Adrenal gland (tissue), 12 donors: ENCODE measurements around the gene TPRG1L. TPM values are rescaled to one million over a fixed set of nuclear protein-coding genes. Genes with fewer than 3 reads are reported as not detected.

ENCODE experiments used
- DNase-seq, 7 donors: peaks; one replicate each; pipeline ENCODE4 v3.0.0-alpha.2; 2019 to 2020
- H3K27ac ChIP-seq, 5 donors: fragments of 200-600 bp; sonication (generic) in 4 of 5; 1 replicate in 3 of 5; 2 replicates in 2 of 5; pipeline versions ENCODE4 v1.5.1 to v1.8.0; 2016 to 2020; ENCODE audit warnings: mild to moderate bottlenecking in 1 of 5
- H3K27me3 ChIP-seq: fragments of 200-600 bp; 2 replicates; pipeline ENCODE4 v1.8.0; 2021
- H3K36me3 ChIP-seq, 2 donors: fragments of 200-600 bp; replicated peaks in 1 of 2; 1 replicate in 1 of 2; 2 replicates in 1 of 2; pipeline versions ENCODE4 v1.5.1 to v1.8.0; 2018 to 2022
- H3K4me1 ChIP-seq, 2 donors: fragments of 200-600 bp; replicated peaks in 1 of 2; 1 replicate in 1 of 2; 2 replicates in 1 of 2; pipeline versions ENCODE4 v1.5.1 to v1.8.0; 2018 to 2021
- H3K4me3 ChIP-seq, 4 donors: fragments of 200-600 bp; sonication (generic) in 3 of 4; one replicate each; pipeline ENCODE4 v1.5.1; 2016 to 2018
- H3K9me3 ChIP-seq, 3 donors: fragments of 200-600 bp; sonication (generic) in 1 of 3; replicated peaks in 1 of 3; 1 replicate in 2 of 3; 2 replicates in 1 of 3; pipeline versions ENCODE4 v1.5.1 to v1.8.0; 2016 to 2021
- POLR2A ChIP-seq, 2 donors: fragments of 450-650 bp; IDR thresholded peaks; one replicate each; pipeline ENCODE4 v1.6.1; 2017; ENCODE audit warnings: antibody characterized with exemption in 2 of 2, mild to moderate bottlenecking in 2 of 2, moderate library complexity in 1 of 2
- WGBS, 4 donors: extraction: QIAGEN DNeasy Blood & Tissue Kit in 2 of 4; methylation state at CpG; one replicate each; pipeline versions ENCODE4 v1.1.5 to v1.1.7; 2013 to 2017; 5-methylcytosine and 5-hydroxymethylcytosine counted together
- intact Hi-C, 2 donors: fragments of 100-400 bp; cut with DNase I; formaldehyde crosslinking; loops; one replicate each; pipeline versions ENCODE4 v1.14.1 to v1.15.0; 2022 to 2023
- polyA plus RNA-seq, 3 donors: library from polyadenylated mRNA; stranded (reverse); fragments of 200-250 nt in 2 of 3; fragments of 350-450 nt in 1 of 3; fragmentation: Illumina TruSeq in 1 of 3; extraction: RNeasy Lipid Tissue Mini Kit (QIAGEN cat#74804) in 1 of 3; gene quantifications; one replicate each; pipeline ENCODE4 v1.2.3, GENCODE V29; 2013 to 2014
- total RNA-seq, 9 donors: library from RNA; depleted of rRNA in 4 of 9; stranded (reverse); fragments of >200 nt in 4 of 9; fragments of 120-200 nt in 1 of 9; fragmentation: NEBNext Ultra II Directional in 1 of 9; extraction: Animal tissue kit (Norgen Biotek cat#: 25700) in 1 of 9; gene quantifications; one replicate each; pipeline versions ENCODE4 v1.1.0 to v1.2.4, GENCODE V29; 2013 to 2023
- TF ChIP-seq, protein P1 (sequence below), 6 experiments: fragments of 450-650 bp in 4 of 6; fragments of 200-600 bp in 2 of 6; sonication (generic) in 1 of 6; IDR thresholded peaks; 1 replicate in 5 of 6; 2 replicates in 1 of 6; pipeline versions ENCODE4 v1.5.1 to v1.8.0; 2016 to 2021; ENCODE audit warnings: antibody characterized with exemption in 6 of 6, mild to moderate bottlenecking in 2 of 6, moderate library complexity in 1 of 6
- donor health status: healthy with polysubstance abuse.
- donor health status: Bipolar disorder and iron deficiency.
- donor health status: DM: yes; HTN: yes; CAD: no.
- donor health status: DM: no; HTN: no; CAD: no.
- donor health status: DM: no; HTN: no; CAD: no.
- donor health status: DM: yes; HTN: yes; CAD: no.

The TPRG1L gene
- total and polyA plus RNA-seq, 12 donors = 15.8 to 52.1 (median 41.4) TPM

GRCh38 chr1:3676581-3677470 is 52.0 kb downstream of the TPRG1L start:
- Histone ChIP-seq H3K4me3 (no peak overlapping the region), H3K4me1 (no peaks in the 10 kb centered on the region), H3K27me3 (no peaks in the 10 kb centered on the region), H3K9me3 (no peaks in the 10 kb centered on the region), H3K27ac (no peak overlapping the region), H3K36me3 (no peaks in the 10 kb centered on the region)
- TF ChIP-seq, protein P1, sequence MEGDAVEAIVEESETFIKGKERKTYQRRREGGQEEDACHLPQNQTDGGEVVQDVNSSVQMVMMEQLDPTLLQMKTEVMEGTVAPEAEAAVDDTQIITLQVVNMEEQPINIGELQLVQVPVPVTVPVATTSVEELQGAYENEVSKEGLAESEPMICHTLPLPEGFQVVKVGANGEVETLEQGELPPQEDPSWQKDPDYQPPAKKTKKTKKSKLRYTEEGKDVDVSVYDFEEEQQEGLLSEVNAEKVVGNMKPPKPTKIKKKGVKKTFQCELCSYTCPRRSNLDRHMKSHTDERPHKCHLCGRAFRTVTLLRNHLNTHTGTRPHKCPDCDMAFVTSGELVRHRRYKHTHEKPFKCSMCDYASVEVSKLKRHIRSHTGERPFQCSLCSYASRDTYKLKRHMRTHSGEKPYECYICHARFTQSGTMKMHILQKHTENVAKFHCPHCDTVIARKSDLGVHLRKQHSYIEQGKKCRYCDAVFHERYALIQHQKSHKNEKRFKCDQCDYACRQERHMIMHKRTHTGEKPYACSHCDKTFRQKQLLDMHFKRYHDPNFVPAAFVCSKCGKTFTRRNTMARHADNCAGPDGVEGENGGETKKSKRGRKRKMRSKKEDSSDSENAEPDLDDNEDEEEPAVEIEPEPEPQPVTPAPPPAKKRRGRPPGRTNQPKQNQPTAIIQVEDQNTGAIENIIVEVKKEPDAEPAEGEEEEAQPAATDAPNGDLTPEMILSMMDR (IDR thresholded peaks at IDR 0.05) = no peak
- TF ChIP-seq POLR2A (IDR thresholded peaks at IDR 0.05) = no peak
- intact Hi-C loops = no loop called here
- no peak for DNase-seq
- WGBS, 4 donors = 76 to 85% (median 79%) methylated on average over 11 to 22 of the region's 22 CpGs

DNA sequence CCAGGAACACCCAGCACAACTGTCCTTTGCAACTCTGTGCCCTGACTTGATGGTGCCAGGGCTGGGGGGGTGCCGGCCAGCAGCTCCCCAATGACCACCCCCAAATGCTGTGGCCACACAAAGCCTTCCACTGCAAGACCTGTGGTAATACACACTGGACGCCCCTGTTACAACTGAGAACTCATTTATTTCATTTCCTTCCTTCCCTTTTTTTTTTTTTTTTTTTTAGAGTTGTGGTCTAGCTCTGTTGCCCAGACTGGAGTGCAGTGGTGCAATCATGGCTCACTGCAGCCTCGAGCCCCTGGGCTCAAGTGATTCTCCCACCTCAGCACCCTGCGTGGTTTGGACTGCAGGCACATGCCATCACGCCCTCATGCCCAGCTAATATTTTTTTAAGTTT is 52.7 kb downstream of the TPRG1L start:
- intact Hi-C loops = no loop called here
- no peak for DNase-seq

GRCh38 chr1:3678361-3679097 is 53.7 kb downstream of the TPRG1L start:
- Histone ChIP-seq H3K27ac (no peak overlapping the region), H3K27me3 (no peaks in the 10 kb centered on the region), H3K4me1 (no peaks in the 10 kb centered on the region), H3K4me3 (no peak overlapping the region), H3K9me3 (no peaks in the 10 kb centered on the region), H3K36me3 (no peaks in the 10 kb centered on the region)
- no peak for DNase-seq
- TF ChIP-seq, protein P1 (IDR thresholded peaks at IDR 0.05) = no peak
- TF ChIP-seq POLR2A (IDR thresholded peaks at IDR 0.05) = no peak
- WGBS, 4 donors = 68 to 78% (median 76%) methylated on average over 7 to 21 of the region's 21 CpGs
- intact Hi-C loops = no loop called here

More for the DNA sequence above, 52.7 kb downstream of the TPRG1L start:
- Histone ChIP-seq H3K27me3 (no peaks in the 10 kb centered on the region), H3K9me3 (no peaks in the 10 kb centered on the region), H3K36me3 (no peaks in the 10 kb centered on the region), H3K4me3 (no peak overlapping the region), H3K4me1 (no peaks in the 10 kb centered on the region), H3K27ac (no peak overlapping the region)
- TF ChIP-seq, protein P1 (IDR thresholded peaks at IDR 0.05) = no peak
- no peak for TF ChIP-seq POLR2A (IDR thresholded peaks at IDR 0.05)
- WGBS, 4 donors = 51 to 83% (median 72%) methylated on average over 4 to 5 of the region's 5 CpGs

DNA sequence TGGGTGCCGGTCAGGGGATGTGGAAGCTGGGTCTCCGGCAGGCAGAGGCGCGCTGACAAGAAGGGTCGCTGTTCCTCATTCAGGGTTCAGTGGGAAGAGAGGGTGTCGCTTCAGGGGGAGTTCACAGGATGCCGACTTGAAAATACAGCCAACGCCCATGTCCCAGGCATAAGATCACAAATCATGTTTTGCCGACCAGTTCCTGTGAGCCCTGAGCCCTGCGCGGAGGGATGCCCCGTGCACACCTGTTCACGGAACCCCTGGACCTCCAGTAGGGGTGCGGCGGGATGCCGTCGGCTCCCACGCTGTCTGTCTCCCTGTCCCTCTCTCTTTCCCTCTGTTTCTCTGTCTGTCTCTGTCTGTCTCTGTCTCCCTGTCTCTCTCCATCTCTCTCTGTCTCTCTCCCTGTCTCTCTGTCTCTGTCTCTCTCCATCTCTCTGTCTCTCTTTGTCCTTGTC is 54.3 kb downstream of the TPRG1L start:
- H3K9me3 ChIP-seq = no peaks in the 10 kb centered on the region
- DNase-seq = no peak
- no peak overlapping the region for H3K27ac ChIP-seq
- H3K4me1 ChIP-seq = no peaks in the 10 kb centered on the region
- H3K36me3 ChIP-seq = no peaks in the 10 kb centered on the region
- H3K27me3 ChIP-seq = peaks cover under 1% of the 10 kb centered on the region
- 66 to 86% (median 74%) methylated on average over 16 to 18 of the region's 18 CpGs for whole genome bisulfite sequencing, 4 donors
- no peak for TF ChIP-seq POLR2A (IDR thresholded peaks at IDR 0.05)
- TF ChIP-seq, protein P1 (IDR thresholded peaks at IDR 0.05) = no peak
- intact Hi-C loops = no loop called here
- no peak overlapping the region for H3K4me3 ChIP-seq
